Body of pancreas (tissue), 4 donors: Measurements from ENCODE around the gene NCCRP1. TPM values are rescaled to one million over a fixed set of nuclear protein-coding genes. Genes with fewer than 3 reads are reported as not detected.
A peak's percentile ranks its signal among the peaks of the same experiment; 100 is the strongest.

Source experiments
- ATAC-seq: fragments of 150-250 bp; one replicate; pipeline ENCODE4 v1.9.1; 2016
- DNase-seq, 4 donors: peaks; one replicate each; pipeline ENCODE4 v3.0.0-alpha.2; 2019
- H3K27ac ChIP-seq, 4 donors: fragments of 200-600 bp; sonication (generic); 1 replicate in 3 of 4; 2 replicates in 1 of 4; pipeline versions ENCODE4 v1.5.1 to v1.6.1; 2016 to 2019; ENCODE audit warnings: mild to moderate bottlenecking in 1 of 4, mixed read lengths in 1 of 4, moderate library complexity in 1 of 4
- H3K27me3 ChIP-seq, 2 donors: fragments of 200-600 bp; sonication (generic); one replicate each; pipeline ENCODE4 v1.6.0; 2016; ENCODE audit warnings: mild to moderate bottlenecking in 1 of 2
- H3K36me3 ChIP-seq, 2 donors: fragments of 200-600 bp; sonication (generic); replicated peaks in 1 of 2; 2 replicates each; pipeline ENCODE4 v1.5.1; 2016; ENCODE audit warnings: low read depth in 2 of 2; ENCODE audit not compliant: insufficient read depth in 1 of 2
- H3K4me1 ChIP-seq: fragments of 200-600 bp; sonication (generic); one replicate; pipeline ENCODE4 v1.6.0; 2016
- H3K4me3 ChIP-seq, 2 donors: fragments of 200-600 bp; sonication (generic); 1 replicate in 1 of 2; 2 replicates in 1 of 2; pipeline ENCODE4 v1.5.1; 2016 to 2019
- H3K9me3 ChIP-seq, 3 donors: fragments of 200-600 bp; sonication (generic); 1 replicate in 2 of 3; 2 replicates in 1 of 3; pipeline ENCODE4 v1.5.1; 2016
- POLR2A ChIP-seq, 3 donors: fragments of 450-650 bp; IDR thresholded peaks; one replicate each; pipeline ENCODE4 v1.6.1; 2016; ENCODE audit warnings: antibody characterized with exemption in 3 of 3, mild to moderate bottlenecking in 2 of 3
- WGBS, 2 donors: methylation state at CpG; one replicate each; pipeline ENCODE4 v1.1.5; 2017; 5-methylcytosine and 5-hydroxymethylcytosine counted together
- intact Hi-C: fragments of 100-400 bp; cut with DNase I; formaldehyde crosslinking; loops from one replicate; pipeline ENCODE4 v1.15.1; 2023
- total RNA-seq, 2 donors: library from RNA; depleted of rRNA; stranded (reverse); fragments of >200 nt; gene quantifications; one replicate each; pipeline ENCODE4 v1.1.0, GENCODE V29; 2016
- TF ChIP-seq, protein P1 (sequence below), 7 experiments: fragments of 450-650 bp in 4 of 7; fragments of 200-600 bp in 3 of 7; sonication (generic) in 3 of 7; IDR thresholded peaks; one replicate each; pipeline ENCODE4 v1.5.1; 2016 to 2019; ENCODE audit warnings: antibody characterized with exemption in 7 of 7

NCCRP1 gene
- total RNA-seq, 2 donors from 2014 or later, result 0.66 to 7.8 TPM

DNA sequence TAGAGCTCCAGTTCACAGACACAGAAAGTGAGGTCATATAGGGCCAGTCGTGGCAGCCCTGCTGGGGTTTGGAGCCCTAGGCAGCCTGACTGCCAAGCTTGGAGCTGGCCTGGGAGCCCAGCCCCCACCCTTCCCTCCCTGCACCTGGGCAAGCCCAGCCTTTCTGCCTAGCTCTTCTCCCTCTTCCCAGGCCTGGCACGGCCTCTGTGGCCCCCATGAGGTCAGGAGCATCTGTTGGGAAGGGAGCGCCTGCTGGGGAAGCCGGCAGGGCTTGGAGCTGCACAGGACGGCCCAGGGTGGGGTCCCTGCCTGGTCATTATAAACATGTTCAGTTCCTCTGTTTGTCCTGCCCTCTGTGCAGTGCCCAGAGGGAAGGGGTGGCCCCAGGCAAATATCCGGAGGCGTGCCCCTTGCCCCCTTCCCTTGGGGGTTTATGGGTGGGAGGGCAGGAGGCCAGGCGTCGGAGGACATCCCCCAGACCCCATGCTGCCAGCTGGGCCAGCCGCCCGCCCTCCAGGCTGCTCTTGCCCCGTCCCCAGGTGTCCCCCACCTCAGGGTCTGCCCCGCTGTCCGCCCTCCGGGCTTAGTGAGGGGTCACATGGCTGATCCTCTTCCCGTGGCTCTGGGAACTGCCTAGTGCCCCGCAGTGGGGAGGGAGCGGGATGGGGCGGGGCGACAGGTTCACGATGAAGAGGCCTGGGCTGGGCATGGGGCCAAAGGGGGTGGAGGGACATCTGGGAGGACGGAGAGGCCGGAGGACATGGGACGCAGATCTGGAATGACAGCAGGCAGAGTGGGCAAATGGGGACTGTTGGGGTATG is 30.0 kb upstream of the NCCRP1 start:
- TF ChIP-seq POLR2A (IDR thresholded peaks at IDR 0.05), result no peak
- TF ChIP-seq, protein P1, sequence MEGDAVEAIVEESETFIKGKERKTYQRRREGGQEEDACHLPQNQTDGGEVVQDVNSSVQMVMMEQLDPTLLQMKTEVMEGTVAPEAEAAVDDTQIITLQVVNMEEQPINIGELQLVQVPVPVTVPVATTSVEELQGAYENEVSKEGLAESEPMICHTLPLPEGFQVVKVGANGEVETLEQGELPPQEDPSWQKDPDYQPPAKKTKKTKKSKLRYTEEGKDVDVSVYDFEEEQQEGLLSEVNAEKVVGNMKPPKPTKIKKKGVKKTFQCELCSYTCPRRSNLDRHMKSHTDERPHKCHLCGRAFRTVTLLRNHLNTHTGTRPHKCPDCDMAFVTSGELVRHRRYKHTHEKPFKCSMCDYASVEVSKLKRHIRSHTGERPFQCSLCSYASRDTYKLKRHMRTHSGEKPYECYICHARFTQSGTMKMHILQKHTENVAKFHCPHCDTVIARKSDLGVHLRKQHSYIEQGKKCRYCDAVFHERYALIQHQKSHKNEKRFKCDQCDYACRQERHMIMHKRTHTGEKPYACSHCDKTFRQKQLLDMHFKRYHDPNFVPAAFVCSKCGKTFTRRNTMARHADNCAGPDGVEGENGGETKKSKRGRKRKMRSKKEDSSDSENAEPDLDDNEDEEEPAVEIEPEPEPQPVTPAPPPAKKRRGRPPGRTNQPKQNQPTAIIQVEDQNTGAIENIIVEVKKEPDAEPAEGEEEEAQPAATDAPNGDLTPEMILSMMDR (IDR thresholded peaks at IDR 0.05), result no peak
- no peak overlapping the region for H3K4me3 ChIP-seq
- intact Hi-C loops, result no loop called here

DNA sequence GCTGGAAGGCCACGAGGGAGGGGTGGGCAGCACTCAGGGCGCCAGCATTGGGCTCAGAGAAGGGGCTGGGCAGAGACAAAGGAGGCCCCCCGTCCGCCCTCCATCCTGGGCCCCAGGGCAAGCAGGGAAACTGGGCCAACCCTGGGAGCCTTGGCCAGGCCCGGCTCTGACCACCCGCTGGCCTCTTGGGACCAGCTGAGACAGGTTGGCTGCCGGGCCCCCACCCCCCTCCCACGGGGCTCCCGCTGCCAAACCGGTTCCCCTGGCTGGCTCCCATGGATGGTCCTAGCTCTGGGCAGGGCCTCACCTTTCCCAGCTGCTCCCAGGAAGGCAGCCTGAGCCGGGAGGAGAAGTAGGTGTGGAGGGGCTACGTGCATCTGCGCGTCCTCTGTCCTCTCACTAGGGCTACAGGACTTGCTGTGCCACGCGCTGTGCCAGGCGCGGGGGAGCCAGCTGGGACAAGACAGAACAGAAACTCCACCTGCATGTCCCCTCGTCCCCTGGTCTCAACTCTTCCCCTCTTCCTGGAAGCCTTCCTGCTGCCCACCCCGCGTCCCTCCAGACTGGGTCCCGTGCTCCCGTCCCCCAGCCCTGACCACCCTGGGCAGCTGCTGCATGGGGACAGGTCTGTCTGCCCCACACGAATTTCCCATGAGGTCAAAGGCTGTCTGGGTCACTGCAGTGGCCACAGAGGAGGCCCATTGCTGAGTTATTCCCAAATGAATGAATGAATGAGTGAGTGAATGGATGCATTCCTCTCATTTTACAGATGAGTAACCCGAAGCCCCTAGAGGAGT is 29.1 kb upstream of the NCCRP1 start:
- WGBS, 2 donors, result 45 to 59% methylated on average over 17 to 25 of the region's 25 CpGs
- ATAC-seq (peak; percentile 83), DNase-seq (peak; percentile 51 to 83 (median 75))
- Histone ChIP-seq H3K4me3 (no peak overlapping the region), H3K36me3 (peaks cover 0 to 10% of the 10 kb centered on the region in 2 donors), H3K4me1 (peaks cover 51% of the 10 kb centered on the region), H3K27ac (peak overlapping the region; percentile 34 to 83 (median 72)), H3K27me3 (no peaks in the 10 kb centered on the region), H3K9me3 (no peaks in the 10 kb centered on the region)
- TF ChIP-seq, protein P1 (IDR thresholded peaks at IDR 0.05), result no peak
- TF ChIP-seq POLR2A (IDR thresholded peaks at IDR 0.05), result peak in 1 of 3 donors; percentile 7
- intact Hi-C loops, result no loop called here

More for the DNA sequence above, 30.0 kb upstream of the NCCRP1 start:
- ATAC-seq, result peak; percentile 57
- peak; percentile 69 to 88 (median 84) for DNase-seq
- peaks cover 59% of the 10 kb centered on the region for H3K4me1 ChIP-seq
- H3K9me3 ChIP-seq, result no peaks in the 10 kb centered on the region
- no peaks in the 10 kb centered on the region for H3K27me3 ChIP-seq
- peak overlapping the region; percentile 34 to 83 (median 72) for H3K27ac ChIP-seq
- H3K36me3 ChIP-seq, result peaks cover 0 to 8% of the 10 kb centered on the region in 2 donors
- WGBS, 2 donors, result 37 to 41% methylated on average over 20 of the region's 24 CpGs

DNA sequence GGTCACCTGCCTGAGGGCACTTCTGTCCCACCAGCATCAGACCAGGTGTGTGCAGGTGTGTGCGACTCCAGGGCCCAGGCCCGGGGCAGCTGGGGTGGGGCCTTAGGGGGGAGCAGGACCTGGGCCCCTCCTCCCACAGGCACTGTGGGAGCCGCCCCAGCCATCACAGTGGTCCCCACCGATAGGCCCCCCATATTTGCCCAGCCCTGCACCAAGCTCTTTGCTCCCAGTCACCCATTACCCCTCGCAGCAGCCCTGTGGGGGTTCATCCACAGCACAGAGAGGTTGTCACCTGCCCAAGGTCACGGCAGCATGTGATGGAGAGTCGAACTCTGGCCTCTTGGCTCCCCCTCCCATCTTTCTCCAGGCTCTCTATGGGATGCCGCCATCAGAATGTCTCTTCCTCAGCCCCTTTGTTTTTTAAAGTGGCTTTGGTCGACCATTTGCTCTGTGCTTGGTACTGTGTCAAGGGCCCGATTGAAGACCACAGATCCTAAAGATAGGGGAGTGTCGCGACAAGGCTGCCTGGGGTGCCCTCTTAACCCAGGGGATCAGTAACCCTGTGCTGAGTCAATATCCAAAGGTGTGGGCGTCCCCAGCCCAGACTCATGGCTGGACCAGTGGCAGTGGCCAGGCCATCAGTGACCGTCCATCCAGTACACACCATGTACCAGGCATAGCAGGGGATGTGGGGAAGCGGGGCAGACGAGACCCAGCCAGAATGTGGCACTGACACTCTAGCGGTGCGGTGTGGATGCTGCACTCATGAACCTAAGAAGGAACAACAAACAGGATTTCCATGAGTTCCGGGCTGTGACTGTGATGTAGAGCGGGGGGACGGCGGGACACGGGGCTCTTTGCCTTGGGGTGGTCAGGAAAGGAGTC is 28.3 kb upstream of the NCCRP1 start:
- Histone ChIP-seq H3K27ac (peak overlapping the region in 3 of 4 donors; percentile 72 to 83 (median 73)), H3K4me3 (no peak overlapping the region), H3K27me3 (no peaks in the 10 kb centered on the region), H3K4me1 (peaks cover 43% of the 10 kb centered on the region), H3K36me3 (peaks cover 0 to 10% of the 10 kb centered on the region in 2 donors), H3K9me3 (no peaks in the 10 kb centered on the region)
- ATAC-seq (no peak), DNase-seq (no peak)
- no peak for TF ChIP-seq POLR2A (IDR thresholded peaks at IDR 0.05)
- TF ChIP-seq, protein P1 (IDR thresholded peaks at IDR 0.05), result no peak
- intact Hi-C loops, result no loop called here
- WGBS, 2 donors, result 83 to 89% methylated on average over 16 to 20 of the region's 23 CpGs

DNA sequence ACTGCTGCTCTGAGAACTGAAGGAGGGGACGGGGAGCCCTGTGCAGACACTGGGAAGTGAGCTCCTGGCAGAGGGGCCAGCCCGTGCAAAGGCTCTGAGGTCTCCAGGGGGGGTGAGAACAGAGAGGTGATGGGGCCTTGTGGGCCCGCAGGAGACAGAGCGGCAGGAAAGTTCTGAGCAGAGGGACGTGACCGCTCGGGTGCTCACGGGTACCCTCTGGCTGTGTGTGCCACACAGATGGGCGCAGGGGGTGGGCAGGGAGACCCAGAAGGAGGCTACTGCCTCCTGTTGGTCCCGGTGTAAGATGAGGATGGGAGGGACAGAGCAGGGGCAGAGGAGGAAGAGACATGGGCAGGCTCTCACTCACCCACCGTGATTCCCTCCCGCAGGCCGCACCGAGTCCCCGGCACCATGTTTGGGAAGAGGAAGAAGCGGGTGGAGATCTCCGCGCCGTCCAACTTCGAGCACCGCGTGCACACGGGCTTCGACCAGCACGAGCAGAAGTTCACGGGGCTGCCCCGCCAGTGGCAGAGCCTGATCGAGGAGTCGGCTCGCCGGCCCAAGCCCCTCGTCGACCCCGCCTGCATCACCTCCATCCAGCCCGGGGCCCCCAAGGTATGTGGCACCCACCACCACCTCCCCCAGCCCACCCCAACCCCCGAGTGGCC is 27.5 kb upstream of the NCCRP1 start:
- DNase-seq, result no peak
- H3K4me3 ChIP-seq, result no peak overlapping the region
- H3K27ac ChIP-seq, result no peak overlapping the region
- H3K27me3 ChIP-seq, result no peaks in the 10 kb centered on the region
- intact Hi-C loops, result no loop called here
- peaks cover 0 to 10% of the 10 kb centered on the region in 2 donors for H3K36me3 ChIP-seq
- TF ChIP-seq, protein P1 (IDR thresholded peaks at IDR 0.05), result no peak
- no peak for TF ChIP-seq POLR2A (IDR thresholded peaks at IDR 0.05)
- H3K4me1 ChIP-seq, result peaks cover 35% of the 10 kb centered on the region
- H3K9me3 ChIP-seq, result no peaks in the 10 kb centered on the region
- no peak for ATAC-seq
- 87 to 96% methylated on average over 31 to 35 of the region's 36 CpGs for WGBS, 2 donors
